BE2C (cell line): ENCODE measurements around the gene PFDN4.

Experiments used
- DNase-seq: peaks from one replicate; pipeline ENCODE4 v3.0.0-alpha.2; 2020
- H3K27me3 ChIP-seq: fragments of 250-450 bp; sonication (Bioruptor Pico); 2 replicates; pipeline ENCODE4 v1.5.1; 2020; ENCODE audit warnings: mild to moderate bottlenecking
- H3K36me3 ChIP-seq: fragments of 250-450 bp; sonication (Bioruptor Pico); 2 replicates; pipeline ENCODE4 v1.5.1; 2020; ENCODE audit warnings: mild to moderate bottlenecking
- H3K4me1 ChIP-seq: fragments of 250-450 bp; sonication (Bioruptor Pico); 2 replicates; pipeline ENCODE4 v1.5.1; 2020
- H3K4me3 ChIP-seq: 2 replicates; pipeline ENCODE4 v1.5.1; 2011; ENCODE audit warnings: low read depth, low read length
- H3K9me3 ChIP-seq: fragments of 250-450 bp; sonication (Bioruptor Pico); 2 replicates; pipeline ENCODE4 v1.5.1; 2020
- TF ChIP-seq, protein P1 (sequence below): IDR thresholded peaks from 2 replicates; pipeline ENCODE4 v1.5.1; 2012; ENCODE audit warnings: mild to moderate bottlenecking, low read depth, low read length

Gene PFDN4

DNA sequence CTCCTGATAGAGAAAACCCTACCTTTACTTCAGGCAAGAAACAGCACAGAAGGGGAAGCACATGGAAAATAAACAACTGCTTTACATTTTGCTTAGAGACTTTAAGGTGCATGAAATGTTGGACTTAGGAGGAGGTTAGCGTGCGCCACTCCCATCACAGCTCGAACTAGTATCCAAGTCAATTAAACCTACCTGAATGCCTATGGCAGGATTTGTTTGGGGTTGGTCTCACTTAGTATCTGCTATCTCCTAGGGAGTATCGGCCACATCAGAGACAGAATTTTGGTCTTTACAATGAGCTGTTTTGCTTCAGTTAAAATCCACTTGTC is 46.1 kb upstream of the PFDN4 start:
- TF ChIP-seq, protein P1, sequence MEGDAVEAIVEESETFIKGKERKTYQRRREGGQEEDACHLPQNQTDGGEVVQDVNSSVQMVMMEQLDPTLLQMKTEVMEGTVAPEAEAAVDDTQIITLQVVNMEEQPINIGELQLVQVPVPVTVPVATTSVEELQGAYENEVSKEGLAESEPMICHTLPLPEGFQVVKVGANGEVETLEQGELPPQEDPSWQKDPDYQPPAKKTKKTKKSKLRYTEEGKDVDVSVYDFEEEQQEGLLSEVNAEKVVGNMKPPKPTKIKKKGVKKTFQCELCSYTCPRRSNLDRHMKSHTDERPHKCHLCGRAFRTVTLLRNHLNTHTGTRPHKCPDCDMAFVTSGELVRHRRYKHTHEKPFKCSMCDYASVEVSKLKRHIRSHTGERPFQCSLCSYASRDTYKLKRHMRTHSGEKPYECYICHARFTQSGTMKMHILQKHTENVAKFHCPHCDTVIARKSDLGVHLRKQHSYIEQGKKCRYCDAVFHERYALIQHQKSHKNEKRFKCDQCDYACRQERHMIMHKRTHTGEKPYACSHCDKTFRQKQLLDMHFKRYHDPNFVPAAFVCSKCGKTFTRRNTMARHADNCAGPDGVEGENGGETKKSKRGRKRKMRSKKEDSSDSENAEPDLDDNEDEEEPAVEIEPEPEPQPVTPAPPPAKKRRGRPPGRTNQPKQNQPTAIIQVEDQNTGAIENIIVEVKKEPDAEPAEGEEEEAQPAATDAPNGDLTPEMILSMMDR = no peak
- no peaks in the 10 kb centered on the region for H3K36me3 ChIP-seq
- peaks cover 73% of the 10 kb centered on the region for H3K27me3 ChIP-seq
- H3K4me1 ChIP-seq = peaks cover 4% of the 10 kb centered on the region
- H3K9me3 ChIP-seq = no peaks in the 10 kb centered on the region
- no peak overlapping the region for H3K4me3 ChIP-seq
- DNase-seq = no peak

DNA sequence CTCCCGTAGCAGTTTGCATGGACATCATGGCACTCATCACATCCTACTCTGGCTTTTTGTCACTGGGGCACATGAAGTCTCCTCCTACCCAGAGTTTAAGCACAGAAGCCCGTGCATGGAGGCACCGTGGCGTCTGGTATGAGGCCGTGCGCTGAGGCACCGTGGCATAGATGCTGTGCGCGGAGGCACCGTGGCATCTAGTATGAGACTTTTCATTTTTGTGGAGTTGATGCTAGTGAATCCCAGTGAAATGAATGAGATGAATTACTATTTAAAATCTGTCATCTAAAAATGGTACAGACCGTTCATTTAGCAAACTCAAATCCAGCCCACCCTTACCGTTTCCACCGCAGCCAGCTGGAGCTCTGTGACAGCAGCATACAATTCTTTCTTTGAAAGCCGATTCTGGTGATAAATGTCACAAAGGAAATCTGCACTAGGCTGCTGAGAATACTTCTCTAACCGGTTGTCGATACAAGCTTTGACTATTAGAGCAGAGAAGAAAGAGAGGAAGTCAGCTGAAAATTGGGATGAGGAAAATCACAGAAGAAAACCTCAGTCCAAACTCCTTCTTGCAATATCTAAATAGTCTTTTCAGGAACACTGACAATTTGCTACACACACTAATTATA is 45.4 kb upstream of the PFDN4 start:
- H3K27me3 ChIP-seq = peaks cover 78% of the 10 kb centered on the region
- TF ChIP-seq, protein P1 = no peak

DNA sequence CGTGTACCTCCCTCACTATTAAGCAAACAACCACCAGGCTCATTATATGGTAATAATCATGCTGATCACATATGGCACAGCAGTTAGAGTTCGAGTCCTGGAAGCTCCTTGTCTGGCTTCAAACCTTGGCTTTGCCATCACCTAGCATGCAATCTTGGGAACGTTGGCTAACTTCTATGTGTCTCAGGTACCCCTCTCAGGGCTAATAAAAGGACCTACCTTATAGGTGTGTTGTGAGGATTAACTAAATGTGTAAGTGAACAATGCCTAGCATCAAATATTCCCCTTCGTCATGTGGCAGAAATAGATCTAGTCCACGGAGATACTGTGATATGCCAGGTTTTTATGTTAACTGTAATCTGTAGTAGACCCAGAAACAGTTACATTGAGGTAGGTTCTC is 44.5 kb upstream of the PFDN4 start:
- TF ChIP-seq, protein P1 = no peak
- Histone ChIP-seq H3K9me3 (no peaks in the 10 kb centered on the region), H3K4me1 (peaks cover 4% of the 10 kb centered on the region), H3K4me3 (no peak overlapping the region), H3K27me3 (peaks cover 78% of the 10 kb centered on the region), H3K36me3 (no peaks in the 10 kb centered on the region)
- no peak for DNase-seq

More for the DNA sequence above, 45.4 kb upstream of the PFDN4 start:
- H3K4me3 ChIP-seq = no peak overlapping the region
- no peaks in the 10 kb centered on the region for H3K36me3 ChIP-seq
- H3K9me3 ChIP-seq = no peaks in the 10 kb centered on the region
- DNase-seq = no peak
- peaks cover 4% of the 10 kb centered on the region for H3K4me1 ChIP-seq

DNA sequence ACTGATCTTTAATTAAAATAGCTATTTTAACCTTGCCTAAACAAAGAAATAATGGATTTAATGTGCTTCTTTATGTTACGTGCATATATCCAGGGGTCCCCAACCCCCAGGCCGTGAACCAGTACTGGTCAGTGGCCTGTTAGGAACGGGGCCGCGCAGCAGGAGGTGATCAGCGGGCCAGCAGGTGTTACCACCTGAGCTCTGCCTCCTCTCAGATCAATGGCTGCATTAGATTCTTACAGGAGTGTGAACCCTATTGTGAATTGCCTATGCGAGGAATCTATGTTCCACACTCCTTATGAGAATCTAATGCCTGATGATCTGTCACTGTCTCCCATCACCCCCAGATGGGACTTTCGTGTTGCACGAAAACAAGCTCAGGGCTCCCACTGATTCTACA is 42.9 kb upstream of the PFDN4 start:
- H3K9me3 ChIP-seq = no peaks in the 10 kb centered on the region; the same call in 1 of the 2 replicates
- TF ChIP-seq, protein P1 = no peak
- no peaks in the 10 kb centered on the region for H3K4me1 ChIP-seq
- no peak overlapping the region for H3K4me3 ChIP-seq
- no peak for DNase-seq
- peaks cover 90% of the 10 kb centered on the region for H3K27me3 ChIP-seq
- no peaks in the 10 kb centered on the region for H3K36me3 ChIP-seq

DNA sequence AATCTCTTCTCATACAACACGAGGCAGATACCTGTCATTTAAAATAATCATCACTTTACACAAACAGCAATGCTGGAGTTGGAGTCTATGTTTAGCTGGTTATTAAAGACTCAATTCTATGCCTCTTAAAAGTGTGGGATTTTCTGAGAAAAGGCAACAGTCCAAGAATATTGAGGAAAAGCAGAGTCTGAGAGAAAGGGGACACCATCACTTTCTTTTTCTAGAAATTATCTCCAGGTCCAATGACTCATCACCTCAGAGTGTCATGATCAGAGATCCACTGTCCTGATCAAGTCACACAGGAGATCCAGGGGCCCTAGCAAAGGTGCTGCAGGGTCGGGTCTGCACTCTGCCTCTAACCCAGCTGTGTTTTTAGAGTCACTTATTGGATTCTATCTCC is 42.1 kb upstream of the PFDN4 start:
- no peaks in the 10 kb centered on the region for H3K36me3 ChIP-seq
- H3K4me3 ChIP-seq = no peak overlapping the region
- TF ChIP-seq, protein P1 = no peak
- H3K27me3 ChIP-seq = peaks cover 90% of the 10 kb centered on the region
- no peak for DNase-seq
- H3K9me3 ChIP-seq = no peaks in the 10 kb centered on the region; the same call in 1 of the 2 replicates
- H3K4me1 ChIP-seq = no peaks in the 10 kb centered on the region

DNA sequence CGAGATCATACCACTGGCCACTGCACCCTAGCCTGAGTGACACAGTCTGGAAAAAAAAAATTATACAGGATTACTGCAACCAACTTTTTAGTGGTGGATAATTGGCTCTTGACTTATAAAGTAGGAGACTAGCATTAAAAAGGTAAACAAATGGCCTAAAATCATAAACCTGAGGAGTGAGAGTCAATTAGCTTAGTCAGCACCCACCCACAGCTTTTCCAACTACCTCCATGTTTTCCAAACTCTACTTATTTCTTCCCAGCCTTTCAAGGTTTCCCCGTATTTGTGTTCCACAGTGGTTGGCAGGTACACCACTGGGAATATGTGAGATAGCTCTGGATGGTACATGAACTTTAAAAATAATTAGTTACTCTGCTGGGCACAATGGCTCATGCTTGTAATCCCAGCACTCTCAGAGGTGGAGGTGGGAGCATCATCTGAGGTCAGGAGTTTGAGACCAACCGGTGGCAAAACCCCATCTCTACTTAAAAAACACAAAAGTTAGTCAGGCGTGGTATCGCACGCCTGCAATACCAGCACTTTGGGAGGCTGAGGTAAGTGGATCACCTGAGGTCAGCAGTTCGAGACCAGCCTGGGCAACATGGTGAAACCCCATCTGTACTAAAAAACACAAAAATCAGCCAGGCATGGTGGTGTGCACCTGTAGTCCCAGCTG is 40.8 kb upstream of the PFDN4 start:
- DNase-seq = no peak
- Histone ChIP-seq H3K36me3 (no peaks in the 10 kb centered on the region), H3K9me3 (no peaks in the 10 kb centered on the region; the same call in 1 of the 2 replicates), H3K4me1 (no peaks in the 10 kb centered on the region), H3K27me3 (peaks cover 93% of the 10 kb centered on the region), H3K4me3 (no peak overlapping the region)
- TF ChIP-seq, protein P1 = no peak
